Measurements from ENCODE around the gene SPNS2.

DNA sequence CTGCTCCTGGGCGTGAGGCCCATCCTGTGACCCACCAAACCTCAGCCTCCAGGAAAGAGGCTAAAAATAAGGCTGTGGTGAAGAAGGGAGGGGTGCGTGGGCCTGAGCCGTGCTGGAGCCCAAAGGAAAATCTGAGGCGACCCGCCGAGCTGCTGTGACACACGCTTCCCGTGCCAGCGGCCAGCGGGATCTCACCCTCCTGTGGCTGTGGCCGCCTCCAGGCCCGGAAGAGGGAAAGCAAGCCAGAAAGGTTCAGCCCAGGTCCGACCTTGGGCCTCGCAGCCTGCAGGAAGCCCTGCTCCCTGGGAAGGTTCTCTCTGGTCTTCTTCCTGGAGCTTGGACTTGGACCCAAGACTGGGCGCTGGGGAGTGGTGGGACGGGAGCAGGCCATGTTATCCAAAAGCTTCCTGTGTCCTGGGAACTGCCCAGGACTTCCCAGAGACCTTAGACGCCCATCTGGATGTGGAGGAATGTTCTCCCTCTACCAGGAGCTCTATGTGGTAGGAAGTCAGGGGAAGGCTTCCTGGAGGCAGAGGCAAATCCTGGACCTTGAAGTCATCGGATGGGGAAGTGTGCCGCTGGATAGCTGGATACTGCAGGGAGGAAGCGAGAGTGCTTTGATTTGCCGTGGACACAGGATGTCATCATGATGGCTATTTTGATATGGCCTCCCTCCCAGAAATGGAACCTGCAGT, 11.4 kb downstream of the SPNS2 start:
- TF ChIP-seq, protein P1, sequence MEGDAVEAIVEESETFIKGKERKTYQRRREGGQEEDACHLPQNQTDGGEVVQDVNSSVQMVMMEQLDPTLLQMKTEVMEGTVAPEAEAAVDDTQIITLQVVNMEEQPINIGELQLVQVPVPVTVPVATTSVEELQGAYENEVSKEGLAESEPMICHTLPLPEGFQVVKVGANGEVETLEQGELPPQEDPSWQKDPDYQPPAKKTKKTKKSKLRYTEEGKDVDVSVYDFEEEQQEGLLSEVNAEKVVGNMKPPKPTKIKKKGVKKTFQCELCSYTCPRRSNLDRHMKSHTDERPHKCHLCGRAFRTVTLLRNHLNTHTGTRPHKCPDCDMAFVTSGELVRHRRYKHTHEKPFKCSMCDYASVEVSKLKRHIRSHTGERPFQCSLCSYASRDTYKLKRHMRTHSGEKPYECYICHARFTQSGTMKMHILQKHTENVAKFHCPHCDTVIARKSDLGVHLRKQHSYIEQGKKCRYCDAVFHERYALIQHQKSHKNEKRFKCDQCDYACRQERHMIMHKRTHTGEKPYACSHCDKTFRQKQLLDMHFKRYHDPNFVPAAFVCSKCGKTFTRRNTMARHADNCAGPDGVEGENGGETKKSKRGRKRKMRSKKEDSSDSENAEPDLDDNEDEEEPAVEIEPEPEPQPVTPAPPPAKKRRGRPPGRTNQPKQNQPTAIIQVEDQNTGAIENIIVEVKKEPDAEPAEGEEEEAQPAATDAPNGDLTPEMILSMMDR (conservative IDR thresholded peaks at IDR 0.05), result no peak
- TF ChIP-seq EZH2 (IDR thresholded peaks at IDR 0.05; ENCODE audit: low read depth), result no peak

Data from PC-9 (cell line).